ENCODE data around the gene TECPR2. TPM values are rescaled to one million over a fixed set of nuclear protein-coding genes. Genes with fewer than 3 reads are reported as not detected.

Gene TECPR2
- total RNA-seq, 1 donor from 2014 or later: 8.6 TPM

GRCh38 chr14:102454711-102455110, 92.0 kb downstream of the TECPR2 start:
- no peak for DNase-seq (ENCODE audit: low spot score in 2 of 2)
- no peak for FAIRE-seq

DNA sequence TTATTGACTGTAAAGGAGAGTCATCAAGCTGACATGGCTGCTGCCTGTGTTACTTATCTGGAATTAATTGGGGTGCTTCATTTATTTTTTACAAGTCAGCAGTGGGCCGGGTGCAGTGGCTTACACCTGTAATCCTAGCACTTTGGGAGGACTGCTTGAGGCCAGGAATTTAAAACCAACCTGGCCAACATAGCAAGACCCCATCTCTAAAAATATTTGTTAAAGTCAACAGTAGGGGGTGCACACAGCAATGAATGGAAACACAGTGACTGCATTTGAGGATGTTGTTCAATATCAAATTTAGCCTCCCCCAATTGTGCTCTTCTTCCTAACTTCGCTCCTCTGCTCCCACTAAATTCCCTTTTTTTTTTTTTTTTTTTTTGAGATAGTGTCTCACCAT, 94.8 kb downstream of the TECPR2 start:
- DNase-seq (ENCODE audit: low spot score in 2 of 2) (no peak), FAIRE-seq (no peak)

DNA sequence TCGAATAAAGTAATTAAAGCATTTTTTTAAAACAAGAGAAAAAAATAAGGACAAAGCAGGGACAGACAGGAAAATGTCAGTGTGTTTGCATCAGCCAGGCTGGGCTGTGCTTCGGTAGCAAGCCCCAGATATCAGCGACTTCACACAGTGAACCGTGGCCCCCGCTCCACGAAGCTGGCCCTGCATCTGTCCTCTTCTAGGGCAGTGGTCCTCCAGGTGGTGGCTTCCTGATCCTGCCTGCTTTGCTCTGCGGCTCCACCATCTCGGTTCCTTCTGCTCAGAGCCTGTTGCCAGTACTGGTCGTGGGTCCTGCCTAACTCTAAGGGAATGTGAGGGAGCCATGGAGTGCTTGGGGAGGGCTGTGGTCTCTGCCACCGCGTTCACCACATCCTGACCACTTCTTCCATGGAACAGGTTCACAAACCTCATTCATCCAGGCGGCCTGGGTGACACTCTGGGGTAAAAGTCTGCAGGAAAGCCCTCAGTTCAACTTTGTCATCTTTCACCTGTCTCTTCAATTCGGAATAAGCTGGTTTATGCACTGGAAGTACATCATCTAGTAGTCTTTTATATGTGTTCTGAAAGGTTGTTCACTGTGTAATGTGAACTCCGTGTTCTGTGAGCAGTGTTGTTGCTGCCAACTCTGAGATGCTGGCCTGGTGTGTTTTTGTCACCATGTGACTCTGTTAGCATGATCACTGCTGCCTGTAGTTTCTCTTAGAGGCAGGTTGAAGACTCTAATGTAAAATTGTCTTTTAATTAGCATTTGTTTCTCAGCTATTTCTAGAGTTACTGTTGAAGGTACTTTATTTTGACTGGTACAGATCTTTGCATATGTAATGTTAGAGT, 99.0 kb downstream of the TECPR2 start:
- FAIRE-seq (no peak), DNase-seq (ENCODE audit: low spot score in 2 of 2) (no peak)

- no peak for FAIRE-seq
- no peak for DNase-seq (ENCODE audit: low spot score in 2 of 2)
These were observed 99.7 kb downstream of the TECPR2 start for GRCh38 chr14:102462391-102462790.

- FAIRE-seq (no peak), DNase-seq (ENCODE audit: low spot score in 2 of 2) (no peak)
These were observed 101.3 kb downstream of the TECPR2 start for GRCh38 chr14:102464006-102464405.

DNA sequence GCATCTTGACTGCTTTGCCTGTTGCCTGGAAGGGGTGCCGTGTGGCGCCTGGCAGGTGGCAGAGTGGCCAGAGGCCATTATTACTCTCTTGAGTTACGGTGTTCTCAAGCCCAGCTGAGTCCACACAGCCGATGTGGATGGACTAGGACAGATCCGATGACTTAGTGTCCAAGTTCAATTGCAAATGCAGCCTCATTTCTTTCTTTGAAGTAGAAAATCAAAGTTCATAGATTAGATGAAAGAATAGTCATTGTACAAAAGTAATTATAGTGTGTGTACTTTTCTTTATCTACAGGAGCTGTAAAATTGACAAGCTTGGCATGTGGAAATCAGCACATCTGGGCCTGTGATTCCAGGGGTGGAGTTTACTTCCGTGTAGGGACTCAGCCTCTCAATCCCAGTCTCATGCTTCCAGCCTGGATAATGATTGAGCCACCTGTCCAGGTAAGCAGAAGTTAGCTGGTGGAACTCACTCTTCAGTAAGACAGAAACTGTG, 102.2 kb downstream of the TECPR2 start:
- FAIRE-seq (no peak), DNase-seq (ENCODE audit: low spot score in 2 of 2) (no peak)

DNA sequence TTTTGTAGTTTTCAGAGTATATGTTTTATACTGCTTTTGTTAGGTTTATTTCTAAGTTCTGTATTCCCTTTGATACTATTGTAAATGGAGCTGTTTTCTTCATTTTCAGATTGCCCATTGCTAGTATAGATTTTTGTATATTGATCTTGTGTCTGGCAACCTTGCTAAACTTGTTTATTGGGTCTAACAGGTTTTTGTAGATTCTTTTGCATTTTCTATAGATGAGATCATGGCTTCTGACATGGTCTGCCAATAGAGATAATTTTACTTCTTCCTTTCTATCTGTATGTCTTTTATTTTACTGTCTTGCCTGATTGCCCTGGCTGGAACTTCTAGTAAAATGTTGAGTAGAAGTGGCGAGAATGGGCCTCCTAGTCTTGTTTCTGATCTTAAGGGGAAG, 106.5 kb downstream of the TECPR2 start:
- no peak for FAIRE-seq
- no peak for DNase-seq (ENCODE audit: low spot score in 2 of 2)

- DNase-seq (ENCODE audit: low spot score in 2 of 2): no peak
- FAIRE-seq: no peak
These were observed 109.4 kb downstream of the TECPR2 start for GRCh38 chr14:102471921-102472790.

GRCh38 chr14:102472791-102473150, 110.0 kb downstream of the TECPR2 start:
- FAIRE-seq: no peak

DNA sequence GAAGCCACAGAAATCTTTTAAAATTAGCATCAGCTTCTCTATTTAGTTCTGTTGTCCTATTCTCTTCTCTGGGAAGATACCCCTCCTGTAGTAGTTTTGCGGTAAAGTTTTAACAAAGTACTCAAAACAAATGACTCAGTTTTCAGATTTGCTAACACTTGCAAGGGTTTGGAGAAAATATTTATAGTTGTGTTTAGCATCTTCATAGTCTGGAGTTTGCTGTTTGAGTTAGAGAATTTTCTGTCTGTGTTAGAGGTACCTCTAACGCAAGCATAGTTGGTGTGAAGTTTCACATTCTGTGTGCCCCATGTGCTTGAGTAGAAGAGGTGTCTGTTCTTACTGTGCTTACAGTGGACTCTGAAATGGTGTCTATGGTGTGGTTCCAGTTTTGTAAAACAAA, 110.8 kb downstream of the TECPR2 start:
- DNase-seq (ENCODE audit: low spot score in 2 of 2) (no peak), FAIRE-seq (no peak)

More at GRCh38 chr14:102472791-102473150, 110.0 kb downstream of the TECPR2 start:
- no peak for DNase-seq (ENCODE audit: low spot score in 2 of 2)

DNA sequence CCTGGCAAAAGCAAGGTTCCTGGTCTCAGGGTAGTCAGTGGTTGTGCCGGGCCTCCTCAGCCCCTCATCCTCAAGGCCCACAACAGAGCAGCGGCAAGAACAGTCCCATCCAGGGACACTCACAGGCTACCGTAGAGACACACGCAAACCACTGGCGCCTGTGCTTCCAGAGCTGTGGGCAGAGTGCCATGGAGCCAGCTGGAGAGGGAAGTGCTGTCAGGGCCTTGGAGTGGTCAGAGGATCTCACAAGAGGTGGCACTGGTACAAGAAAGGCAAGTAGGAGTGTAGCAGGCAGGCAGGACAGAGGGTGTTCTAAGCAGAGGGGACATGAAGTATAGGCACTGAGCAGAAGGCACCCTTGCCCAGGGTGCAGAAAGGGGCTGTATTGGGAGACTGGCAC, 112.2 kb downstream of the TECPR2 start:
- DNase-seq (ENCODE audit: low spot score in 2 of 2) (no peak), FAIRE-seq (no peak)

DNA sequence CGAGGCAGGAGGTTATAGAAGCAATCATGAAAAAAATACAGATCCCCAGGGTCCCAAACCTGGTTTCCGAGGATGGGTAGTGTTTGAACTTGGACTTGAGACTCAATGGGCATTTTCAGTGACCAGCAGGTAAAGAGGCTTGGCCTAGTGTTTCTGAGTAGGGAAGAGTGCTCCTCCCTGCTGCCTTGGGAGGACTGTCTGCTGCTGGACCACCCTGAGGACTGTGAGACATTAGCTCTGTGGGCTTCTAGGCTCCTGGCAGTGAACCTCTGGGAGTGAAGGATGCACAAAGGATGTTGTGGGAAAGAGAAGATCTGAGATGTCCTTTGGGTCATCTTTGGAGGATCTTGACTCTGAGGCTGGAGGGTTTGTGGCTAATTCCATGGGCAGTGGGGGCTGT, 116.4 kb downstream of the TECPR2 start:
- FAIRE-seq (no peak), DNase-seq (ENCODE audit: low spot score in 2 of 2) (no peak)

DNA sequence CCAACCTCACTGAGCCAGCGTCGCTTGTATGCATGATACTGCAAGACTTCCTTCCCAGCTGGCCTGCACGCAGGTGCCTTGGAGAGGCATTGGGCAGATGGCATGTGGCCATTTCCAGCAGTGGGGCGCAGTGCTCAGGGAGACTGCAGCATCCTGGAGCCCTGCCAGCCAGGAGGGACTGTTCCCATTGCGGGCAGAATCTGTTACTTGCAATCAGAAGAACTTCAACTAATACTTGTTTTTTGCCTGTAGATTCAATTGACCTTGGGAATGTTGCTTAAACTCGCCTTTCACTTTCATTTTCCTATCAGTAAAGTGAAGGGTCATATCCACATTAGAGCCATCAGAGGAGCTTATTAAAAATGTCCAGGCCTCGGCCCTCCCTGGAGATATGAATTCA, 117.0 kb downstream of the TECPR2 start:
- DNase-seq (ENCODE audit: low spot score in 2 of 2): no peak
- FAIRE-seq: no peak

- FAIRE-seq: no peak
- DNase-seq (ENCODE audit: low spot score in 2 of 2): no peak
These were observed 118.6 kb downstream of the TECPR2 start for GRCh38 chr14:102481371-102481770.

GRCh38 chr14:102481791-102482238, 119.1 kb downstream of the TECPR2 start:
- DNase-seq (ENCODE audit: low spot score in 2 of 2) (no peak), FAIRE-seq (no peak)

GRCh38 chr14:102484316-102484715, 121.6 kb downstream of the TECPR2 start:
- no peak for FAIRE-seq
- no peak for DNase-seq (ENCODE audit: low spot score in 2 of 2)

DNA sequence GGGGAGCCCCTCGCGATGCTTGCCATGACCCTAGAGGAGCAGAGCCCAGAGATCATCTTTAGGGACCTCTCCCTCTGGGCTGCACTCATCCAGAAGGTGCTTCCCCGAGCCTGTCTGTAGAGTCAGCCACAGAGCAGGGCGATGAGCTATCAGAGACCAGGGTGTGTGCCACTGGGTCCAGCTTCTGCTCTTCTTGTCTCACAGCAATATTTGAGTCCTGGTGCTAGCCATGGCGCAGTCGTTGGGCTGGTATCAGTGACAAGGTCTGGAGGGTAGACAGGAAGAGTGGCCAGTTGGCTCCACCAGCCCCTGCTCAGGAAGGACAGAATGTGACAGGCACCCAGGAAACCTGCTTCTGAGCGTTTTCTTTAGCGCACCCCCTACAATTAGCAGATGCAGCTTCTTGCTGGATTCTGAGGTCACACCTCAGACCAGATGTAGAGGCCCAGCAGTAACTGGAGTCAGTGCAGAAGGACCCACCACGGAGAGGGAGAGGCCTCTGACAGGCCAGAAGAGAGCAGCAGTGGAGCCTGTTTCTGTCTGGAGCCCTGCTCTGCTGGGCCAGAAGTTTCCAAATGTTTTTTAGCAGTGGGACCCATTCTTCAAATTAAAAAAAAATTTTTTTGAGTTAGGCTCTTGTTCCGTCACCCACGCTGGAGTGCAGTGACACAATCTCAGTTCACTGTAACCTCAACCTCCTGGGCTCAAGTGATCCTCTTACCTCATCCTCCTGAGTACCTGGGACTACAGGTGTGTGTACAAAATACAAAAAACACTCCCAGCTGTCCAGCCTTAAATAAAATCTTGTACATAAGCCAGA, 123.2 kb downstream of the TECPR2 start:
- FAIRE-seq (no peak), DNase-seq (ENCODE audit: low spot score in 2 of 2) (no peak)

GRCh38 chr14:102486513-102487203, 123.9 kb downstream of the TECPR2 start:
- no peak for FAIRE-seq
- no peak for DNase-seq (ENCODE audit: low spot score in 2 of 2)

DNA sequence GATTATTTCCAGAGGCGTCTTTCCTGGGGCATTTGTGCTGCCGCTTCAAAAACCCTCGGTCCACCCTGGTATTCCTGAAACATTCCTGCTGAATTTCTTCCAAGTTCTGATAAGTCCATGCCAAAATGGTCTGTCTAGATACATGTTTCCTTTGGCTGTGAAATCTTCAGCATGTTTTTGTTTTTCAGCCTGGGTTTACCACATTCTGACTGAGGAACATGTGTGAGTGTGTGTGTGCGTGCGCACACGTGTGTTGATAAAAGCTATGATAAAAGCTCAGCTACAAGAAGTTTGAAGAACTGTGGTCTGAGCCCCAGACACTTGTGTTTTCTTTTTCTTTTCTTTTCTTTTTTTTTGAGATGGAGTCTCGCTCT, 124.5 kb downstream of the TECPR2 start:
- no peak for FAIRE-seq
- DNase-seq (ENCODE audit: low spot score in 2 of 2): no peak

DNA sequence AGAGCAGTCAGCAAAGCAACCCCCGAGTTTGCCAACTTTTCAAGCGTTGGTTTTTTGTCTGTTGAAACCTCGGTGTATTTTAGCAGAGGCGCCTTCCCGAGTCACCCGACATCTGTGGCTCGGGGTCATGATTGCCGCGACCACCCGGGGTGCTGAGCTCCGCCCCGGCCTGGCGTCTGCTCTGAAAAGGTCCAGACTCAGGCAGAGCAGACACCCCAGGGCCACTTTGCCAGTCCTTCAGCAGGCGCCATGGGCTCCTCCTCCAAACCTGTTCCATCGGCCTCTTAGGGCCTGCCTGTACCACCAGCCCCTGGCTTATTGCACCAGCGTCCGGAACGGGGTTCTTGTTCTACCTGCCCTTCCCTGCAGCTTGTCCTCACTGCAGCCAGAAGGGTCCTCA, 127.7 kb downstream of the TECPR2 start:
- no peak for FAIRE-seq
- no peak for DNase-seq (ENCODE audit: low spot score in 2 of 2)
